Stimulated activated CD4-positive, alpha-beta T cell treated with anti-CD3 and anti-CD28 coated beads, Interleukin-1b, Interleukin-23, amount 100 ng/mL, for 24 hours (primary cell): Measurements from ENCODE around the gene SLC19A1.
"Not testable (repeated sequence)": the region's sequence is repeated elsewhere in the genome, so short reads cannot be mapped to it uniquely, and the experiment has no call there.

ENCODE experiments used
- DNase-seq, 4 experiments: peaks; one replicate each; pipeline ENCODE4 v3.0.0-alpha.2; 2020; ENCODE audit warnings: low read depth in 4 of 4, low spot score in 1 of 4

The SLC19A1 gene

DNA sequence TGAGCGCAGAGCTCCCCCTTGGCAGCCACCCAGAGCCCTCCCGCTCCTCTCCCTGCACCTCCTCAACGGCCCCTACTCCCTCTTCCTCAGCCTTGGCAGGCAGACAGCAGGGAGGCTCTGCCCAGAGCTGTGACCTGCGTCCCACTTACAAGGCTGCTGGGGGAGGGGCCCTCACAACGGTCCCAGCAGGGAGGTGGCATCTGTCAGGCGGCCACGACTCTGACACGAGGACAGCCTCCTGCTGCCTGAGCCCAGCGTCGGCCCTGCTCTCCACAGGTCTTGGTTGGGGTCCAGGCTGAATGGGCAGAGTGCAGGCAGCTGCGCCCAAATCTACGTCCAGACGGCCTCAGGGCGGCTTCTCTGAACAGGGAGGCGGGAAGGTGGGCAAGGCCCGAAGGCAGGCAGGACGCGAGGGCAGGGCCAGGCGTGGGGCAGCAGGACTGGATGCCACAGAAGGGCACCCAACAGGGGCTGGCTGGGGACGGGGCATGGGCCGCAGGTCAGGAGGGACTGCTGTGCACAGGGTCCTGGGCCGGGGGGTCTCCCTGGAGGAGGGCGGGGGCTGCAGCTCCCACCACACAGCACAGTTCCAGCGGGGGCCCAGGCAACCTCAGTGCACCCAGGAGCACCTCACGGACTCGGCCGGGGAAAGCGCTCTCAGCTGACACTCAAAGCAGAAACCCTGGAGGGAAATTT, 7.5 kb downstream of the SLC19A1 start:
- DNase-seq, result no peak

GRCh38 chr21:45533846-45534635, 8.2 kb downstream of the SLC19A1 start:
- no peak for DNase-seq

GRCh38 chr21:45533361-45533845, 8.8 kb downstream of the SLC19A1 start:
- no peak for DNase-seq

DNA sequence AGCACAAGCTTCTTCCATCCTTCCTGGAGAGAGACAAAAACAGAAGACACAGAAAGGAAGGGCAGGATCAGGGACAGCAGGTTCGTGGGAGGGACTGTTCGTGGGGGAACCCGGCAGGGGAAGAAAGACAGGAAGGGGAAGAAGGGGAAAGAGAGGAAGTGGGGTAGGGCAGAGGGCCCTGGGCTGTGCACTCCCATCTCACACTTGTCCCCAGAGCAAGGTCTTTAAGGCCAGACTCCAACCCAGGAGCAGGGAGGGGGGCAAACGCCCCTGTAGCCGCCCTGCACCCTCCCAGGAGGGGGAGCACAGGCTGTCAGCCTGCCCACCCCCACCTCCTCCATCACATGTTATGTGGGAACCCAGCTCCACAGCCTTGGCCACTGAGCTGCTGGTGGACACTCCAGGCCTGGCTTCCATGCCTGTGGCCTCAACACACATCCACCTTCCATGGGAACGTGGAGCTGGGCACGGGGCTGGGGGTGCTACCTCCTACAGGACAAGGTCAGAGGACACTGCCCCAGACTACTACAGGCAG, 9.3 kb downstream of the SLC19A1 start:
- DNase-seq, result no peak

- DNase-seq, result no peak
Observed at GRCh38 chr21:45531393-45532215, 10.6 kb downstream of the SLC19A1 start.

GRCh38 chr21:45531114-45531392, 11.2 kb downstream of the SLC19A1 start:
- not testable (repeated sequence) for DNase-seq

DNA sequence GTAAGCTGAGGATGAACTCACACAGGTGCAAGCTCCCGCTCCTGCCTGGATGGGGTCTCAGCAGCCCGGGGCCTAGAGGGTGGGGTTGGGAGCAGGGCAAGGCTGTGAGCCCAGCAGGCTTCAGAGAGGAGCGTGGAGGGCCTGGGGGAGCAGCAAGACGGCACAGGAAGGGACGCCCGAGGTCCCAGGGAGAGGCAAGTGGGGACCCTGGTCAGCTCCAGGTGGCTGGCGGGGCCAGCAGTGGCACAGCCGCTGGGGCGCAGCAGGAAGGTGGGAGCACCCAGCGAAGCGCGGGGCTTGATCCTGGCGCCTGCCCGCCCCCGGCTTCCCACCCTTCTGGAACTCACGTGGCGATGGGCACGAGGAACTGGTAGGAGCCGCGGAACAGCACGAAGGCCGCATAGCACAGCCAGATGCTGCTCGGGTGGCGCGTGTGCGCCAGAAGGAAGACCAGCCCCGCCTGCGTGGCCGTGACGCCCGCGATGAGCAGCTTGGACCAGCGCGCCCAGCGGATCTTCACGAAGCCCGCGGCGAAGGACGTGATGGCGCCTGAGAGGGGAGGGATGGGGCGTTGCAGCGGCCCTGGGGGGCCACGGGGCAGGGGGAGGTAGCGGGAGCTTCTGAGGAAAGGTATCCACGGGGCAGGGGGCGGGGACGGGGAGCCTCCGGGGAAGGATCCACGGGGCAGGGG, 11.7 kb downstream of the SLC19A1 start:
- no peak for DNase-seq

DNA sequence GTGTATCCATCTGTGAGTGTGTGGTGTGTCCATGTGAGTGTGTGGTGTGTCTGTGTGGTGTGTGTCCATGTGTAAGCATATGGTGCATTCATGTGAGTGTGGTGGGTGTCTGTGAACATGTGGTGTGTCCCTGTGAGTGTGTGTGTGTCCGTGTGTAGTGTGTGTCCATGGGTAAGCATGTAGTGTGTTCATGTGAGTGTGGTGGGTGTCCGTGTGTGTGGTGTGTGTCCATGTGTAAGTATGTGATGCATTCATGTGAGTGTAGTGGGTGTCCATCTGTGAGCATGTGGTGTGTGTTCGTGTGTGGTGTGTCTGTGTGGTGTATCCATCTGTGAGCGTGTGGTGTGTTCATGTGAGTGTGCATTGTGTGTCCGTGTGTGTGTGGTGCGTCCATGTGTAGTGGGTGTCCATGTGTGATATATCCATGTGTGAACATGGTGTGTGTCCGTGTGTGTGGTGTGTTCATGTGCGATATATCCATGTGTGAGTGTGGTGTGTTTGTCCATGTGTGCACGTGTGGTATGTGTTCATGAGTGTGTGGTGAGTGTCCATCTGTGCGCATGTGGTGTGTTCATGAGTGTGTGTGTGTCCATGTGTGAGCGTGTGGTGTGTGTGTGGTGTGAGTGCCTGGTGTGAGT, 12.3 kb downstream of the SLC19A1 start:
- DNase-seq, result no peak

DNA sequence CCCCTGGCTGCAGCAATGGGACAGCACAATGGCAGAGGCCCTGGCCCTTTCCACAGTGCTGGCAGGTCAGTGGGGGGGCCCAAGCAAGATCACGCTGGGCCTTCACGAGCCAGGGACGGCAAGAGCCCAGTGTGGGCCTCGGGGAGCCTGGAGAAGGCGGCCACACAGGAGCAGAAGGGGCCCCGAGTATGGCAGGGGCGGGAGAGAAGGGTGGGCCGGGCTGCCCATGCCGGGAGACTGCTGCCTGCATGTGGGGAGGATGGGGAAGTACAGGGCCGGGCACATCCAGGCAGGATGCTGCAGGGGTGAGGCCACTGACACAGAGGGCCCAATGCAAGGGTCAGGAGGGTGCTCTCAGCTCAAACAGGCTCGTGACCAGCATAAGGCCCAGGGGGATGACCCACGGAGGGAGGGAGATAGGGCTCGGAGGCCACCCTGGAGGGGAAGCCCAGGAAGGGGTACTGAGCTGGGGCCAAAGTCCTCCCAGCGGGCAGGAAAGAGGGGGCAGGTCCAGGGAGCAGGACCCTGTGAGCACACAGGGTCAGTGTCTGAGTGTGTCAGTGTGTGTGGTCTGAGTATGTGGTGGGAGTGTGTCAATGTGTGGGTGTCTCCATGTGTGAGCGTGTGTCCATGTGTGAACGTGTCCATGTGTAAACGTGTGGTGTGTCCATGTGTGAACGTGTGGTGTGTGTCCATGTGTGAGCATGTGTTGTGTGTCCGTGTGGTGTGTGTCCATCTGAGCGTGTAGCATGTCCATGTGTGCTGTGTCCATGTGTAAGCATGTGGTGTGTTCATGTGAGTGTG, 13.1 kb downstream of the SLC19A1 start:
- no peak for DNase-seq

- DNase-seq, result no peak
Observed at GRCh38 chr21:45528028-45528705, 14.1 kb downstream of the SLC19A1 start.

GRCh38 chr21:45527151-45527999, 14.9 kb downstream of the SLC19A1 start:
- DNase-seq, result not testable (repeated sequence)

- no peak for DNase-seq
Observed at GRCh38 chr21:45525910-45526306, 16.3 kb downstream of the SLC19A1 start.

DNA sequence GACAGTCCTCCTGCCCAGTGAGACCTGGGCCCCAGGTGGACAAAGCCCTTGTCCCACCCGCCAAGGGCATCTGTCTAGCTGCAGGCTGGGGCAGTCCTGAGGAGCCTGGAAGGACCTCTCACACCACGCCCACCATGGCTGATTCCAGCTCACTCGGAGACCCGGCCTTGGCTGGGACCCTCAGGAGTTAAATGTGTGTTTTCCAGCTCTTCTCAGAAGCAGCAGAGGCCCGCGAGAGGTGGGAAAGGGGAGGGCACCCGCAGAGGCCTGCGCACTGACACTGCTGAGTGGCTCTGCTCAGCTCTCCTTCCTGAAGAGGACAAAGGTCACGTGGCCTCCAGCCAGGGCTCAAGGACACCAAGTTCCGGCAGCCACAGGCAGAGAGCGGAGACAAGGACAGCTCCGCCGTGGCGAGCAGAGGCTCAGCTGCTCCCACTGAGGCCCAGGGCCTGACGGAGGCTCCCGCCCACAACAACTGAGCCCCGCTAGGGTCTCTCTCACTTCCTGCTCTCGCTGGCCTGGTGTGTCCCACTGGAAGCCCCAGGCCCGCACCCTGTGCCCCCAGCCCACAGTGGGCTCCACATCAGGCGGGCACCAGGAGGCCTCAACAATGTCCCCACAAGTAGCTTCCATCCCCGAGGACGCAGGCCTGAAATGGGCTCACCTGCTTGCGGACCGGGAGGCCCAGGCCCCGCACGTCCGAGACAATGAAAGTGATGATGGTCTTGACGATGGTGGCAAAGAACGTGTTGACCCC, 16.9 kb downstream of the SLC19A1 start:
- DNase-seq, result no peak

DNA sequence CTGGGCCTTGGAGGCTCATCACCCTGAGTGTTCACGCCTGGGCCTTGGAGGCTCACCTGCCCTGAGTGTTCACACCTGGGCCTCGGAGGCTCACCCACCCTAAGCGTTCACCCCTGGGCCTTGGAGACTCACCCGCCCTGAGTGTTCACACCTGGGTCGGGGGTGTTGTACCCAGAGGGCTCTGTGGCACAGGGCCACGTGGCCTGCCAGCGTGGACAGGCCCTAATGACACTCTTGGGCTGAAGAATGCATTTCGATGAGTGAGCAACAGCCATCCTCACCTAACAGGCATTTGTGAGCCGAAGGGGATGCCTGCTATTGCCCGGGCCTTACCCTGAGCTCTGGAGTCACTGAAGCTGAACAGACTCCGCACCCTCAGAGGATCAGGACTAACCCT, 17.5 kb downstream of the SLC19A1 start:
- no peak for DNase-seq

DNA sequence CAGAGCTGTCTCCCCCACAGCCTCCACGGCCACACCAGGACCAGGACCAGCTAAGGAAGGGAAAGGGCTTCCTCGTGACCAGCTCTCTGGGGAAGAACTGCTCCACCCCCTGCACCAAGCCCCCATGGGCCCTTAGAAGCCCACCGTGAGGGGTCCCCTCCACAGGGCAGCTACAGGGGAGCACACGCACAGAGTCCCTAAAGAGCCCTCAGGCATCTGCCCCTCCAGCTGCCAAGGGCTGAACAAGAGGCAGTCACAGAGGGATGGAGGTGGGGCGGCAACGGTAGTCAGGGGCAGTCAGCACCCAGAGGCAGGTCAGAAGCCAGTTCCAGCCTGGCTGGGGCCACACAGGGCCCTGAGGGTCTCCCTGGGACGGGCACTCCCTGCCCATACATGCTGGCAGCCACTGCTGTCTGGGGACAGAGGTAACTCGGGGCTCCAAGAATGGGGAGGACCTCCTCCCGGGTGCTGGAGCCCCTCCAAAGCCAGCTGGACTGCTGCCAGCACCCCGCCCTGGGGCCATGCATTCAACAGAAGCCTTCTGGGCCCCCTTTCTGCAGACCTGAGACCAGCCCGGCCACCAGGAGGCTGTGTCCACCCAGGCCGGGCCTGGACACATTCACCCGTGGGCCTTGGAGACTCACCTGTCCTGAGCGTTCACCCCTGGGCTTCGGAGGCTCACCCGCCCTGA, 18.7 kb downstream of the SLC19A1 start:
- DNase-seq, result no peak

GRCh38 chr21:45522986-45523385, 19.3 kb downstream of the SLC19A1 start:
- no peak for DNase-seq

GRCh38 chr21:45522381-45522780, 19.9 kb downstream of the SLC19A1 start:
- no peak for DNase-seq
